Right lobe of liver (tissue), 4 donors: Measurements from ENCODE around the gene ST6GAL2.

ENCODE experiments used
- POLR2A ChIP-seq: fragments of 450-650 bp; IDR thresholded peaks from one replicate; pipeline ENCODE4 v1.6.1; 2017; ENCODE audit warnings: antibody characterized with exemption, mild to moderate bottlenecking
- TF ChIP-seq, protein P1 (sequence below), 4 donors: fragments of 200-600 bp in 3 of 4; fragments of 450-650 bp in 1 of 4; IDR thresholded peaks; one replicate each; pipeline versions ENCODE4 v1.5.1 to v1.8.0; 2016 to 2022; ENCODE audit warnings: antibody characterized with exemption in 4 of 4, mild to moderate bottlenecking in 2 of 4
- donor health status: DM: no; HTN: no; CAD: no.
- donor health status: DM: no; HTN: no; CAD: no.
- donor health status: DM: no; HTN: yes; CAD: no.

DNA sequence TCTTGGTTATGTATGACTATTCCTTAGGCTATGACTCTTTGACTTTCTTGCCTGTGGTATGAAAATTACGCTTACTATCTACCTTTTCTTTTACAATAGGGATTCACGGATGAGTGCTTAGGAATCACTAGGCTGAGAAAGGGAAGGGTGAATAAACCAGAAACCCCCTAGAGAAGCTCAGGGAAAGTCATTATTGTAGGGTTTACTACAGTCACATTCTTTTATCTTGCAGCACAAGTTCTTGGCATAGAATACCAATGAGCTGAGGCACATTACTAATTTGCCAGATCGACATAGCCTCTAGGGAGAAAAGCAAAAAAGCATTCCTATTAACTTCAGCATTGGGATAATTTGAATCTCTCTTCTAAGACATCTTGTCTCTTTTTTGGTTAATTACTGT is 103.3 kb downstream of the ST6GAL2 start:
- TF ChIP-seq, protein P1, sequence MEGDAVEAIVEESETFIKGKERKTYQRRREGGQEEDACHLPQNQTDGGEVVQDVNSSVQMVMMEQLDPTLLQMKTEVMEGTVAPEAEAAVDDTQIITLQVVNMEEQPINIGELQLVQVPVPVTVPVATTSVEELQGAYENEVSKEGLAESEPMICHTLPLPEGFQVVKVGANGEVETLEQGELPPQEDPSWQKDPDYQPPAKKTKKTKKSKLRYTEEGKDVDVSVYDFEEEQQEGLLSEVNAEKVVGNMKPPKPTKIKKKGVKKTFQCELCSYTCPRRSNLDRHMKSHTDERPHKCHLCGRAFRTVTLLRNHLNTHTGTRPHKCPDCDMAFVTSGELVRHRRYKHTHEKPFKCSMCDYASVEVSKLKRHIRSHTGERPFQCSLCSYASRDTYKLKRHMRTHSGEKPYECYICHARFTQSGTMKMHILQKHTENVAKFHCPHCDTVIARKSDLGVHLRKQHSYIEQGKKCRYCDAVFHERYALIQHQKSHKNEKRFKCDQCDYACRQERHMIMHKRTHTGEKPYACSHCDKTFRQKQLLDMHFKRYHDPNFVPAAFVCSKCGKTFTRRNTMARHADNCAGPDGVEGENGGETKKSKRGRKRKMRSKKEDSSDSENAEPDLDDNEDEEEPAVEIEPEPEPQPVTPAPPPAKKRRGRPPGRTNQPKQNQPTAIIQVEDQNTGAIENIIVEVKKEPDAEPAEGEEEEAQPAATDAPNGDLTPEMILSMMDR (IDR thresholded peaks at IDR 0.05), result no peak
- no peak for TF ChIP-seq POLR2A
